ENCODE measurements around the gene COBLL1.

The COBLL1 gene

DNA sequence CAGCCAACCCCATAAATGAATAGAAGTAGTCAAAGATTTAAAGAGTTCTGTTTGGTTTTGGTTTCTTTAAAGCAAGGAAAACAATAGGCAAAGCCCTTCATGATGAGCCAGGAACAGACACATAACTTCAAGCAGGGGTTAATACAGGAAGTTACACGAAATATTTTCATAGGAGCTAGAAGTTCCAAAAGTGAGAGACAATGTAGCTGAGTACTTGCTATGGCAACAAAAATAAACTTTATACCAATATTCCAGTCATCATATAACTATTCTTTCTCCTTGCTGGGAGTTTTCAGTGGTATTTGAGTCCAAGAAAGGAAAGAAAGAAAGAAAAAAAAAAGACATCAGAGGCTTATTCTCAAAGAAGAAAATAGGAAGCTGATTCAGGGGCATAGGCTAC is 56.2 kb downstream of the COBLL1 start:
- no peak for DNase-seq

DNA sequence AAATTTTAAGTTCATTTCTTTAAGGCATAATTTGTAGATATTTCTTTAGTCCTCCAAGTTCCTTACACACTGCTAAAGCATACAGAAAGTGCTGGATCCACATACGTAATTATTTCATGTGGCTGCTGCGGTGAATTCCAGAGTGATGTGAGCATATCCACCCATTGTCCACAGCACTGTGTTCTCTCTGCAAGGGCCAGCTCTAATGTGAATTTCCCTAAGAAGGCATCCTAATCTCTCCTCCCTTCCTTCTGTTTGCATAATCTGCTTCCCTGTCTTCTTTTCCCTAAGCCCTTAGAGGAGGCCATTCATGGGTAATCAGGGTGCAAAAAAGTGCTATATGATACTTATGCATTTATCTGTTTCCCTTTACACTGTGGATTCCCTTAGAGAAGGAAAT is 57.2 kb downstream of the COBLL1 start:
- DNase-seq, result no peak

DNA sequence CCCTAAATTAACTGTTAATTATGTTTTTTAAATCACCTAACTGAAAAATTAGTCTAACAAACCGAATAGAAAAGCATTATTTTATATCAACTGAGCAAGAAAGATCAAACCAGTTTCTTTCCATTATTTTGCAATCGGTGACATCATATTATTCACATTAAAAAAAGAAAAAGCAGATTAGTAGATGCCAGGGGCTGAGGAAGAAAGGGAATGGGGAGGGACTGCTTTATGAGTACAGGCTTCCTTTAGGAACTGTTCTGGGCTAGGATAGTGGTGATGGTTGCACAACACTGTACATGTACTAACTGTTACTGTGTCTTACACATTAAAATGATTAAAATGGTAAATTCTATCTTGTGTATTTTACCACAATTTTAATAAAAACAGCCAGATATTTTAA is 59.3 kb downstream of the COBLL1 start:
- DNase-seq, result no peak

DNA sequence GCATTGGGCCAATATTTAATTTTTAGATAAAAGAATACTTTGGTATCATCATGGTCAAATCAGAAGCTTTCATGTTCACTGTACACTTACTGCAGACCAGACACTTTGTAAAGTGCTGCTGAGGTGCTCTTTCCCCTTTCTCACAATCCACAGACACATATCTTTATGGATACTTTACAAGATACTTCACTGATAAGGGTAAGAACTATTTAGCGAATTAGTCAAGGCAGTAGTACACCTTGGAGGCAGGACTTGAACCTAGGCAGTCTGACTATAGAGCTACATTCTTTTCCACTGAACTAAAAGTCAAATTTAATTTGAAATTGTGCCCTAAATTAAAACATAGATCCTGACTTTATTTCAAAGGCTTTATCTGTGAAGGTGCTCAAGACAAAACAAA is 60.2 kb downstream of the COBLL1 start:
- DNase-seq, result no peak

DNA sequence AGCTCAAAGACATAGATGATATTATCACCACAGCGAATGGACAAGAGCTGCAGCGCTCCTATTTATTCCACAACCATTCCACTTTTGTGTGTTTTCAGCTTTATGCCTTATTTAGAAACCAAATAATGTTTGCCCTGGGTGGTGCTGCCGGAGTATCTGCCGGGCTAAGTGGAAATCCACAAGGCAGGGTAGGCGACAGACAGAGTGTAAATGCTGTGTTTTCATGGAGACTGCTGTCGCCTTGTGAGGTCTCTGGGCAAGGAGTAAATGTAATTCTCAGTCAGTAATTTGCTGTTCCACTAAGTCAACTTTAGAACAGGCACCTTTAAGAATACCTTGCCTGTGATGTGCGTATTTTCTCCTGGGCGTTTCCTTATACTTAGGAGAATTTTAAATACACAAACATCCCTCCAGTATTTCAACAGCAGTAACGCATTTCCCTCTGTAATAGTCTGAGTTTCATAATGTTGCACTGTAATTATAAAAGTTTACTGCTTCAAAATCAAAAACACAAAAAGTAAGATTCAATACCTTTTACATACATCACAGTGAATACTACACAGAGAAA is 60.9 kb downstream of the COBLL1 start:
- DNase-seq, result no peak

DNA sequence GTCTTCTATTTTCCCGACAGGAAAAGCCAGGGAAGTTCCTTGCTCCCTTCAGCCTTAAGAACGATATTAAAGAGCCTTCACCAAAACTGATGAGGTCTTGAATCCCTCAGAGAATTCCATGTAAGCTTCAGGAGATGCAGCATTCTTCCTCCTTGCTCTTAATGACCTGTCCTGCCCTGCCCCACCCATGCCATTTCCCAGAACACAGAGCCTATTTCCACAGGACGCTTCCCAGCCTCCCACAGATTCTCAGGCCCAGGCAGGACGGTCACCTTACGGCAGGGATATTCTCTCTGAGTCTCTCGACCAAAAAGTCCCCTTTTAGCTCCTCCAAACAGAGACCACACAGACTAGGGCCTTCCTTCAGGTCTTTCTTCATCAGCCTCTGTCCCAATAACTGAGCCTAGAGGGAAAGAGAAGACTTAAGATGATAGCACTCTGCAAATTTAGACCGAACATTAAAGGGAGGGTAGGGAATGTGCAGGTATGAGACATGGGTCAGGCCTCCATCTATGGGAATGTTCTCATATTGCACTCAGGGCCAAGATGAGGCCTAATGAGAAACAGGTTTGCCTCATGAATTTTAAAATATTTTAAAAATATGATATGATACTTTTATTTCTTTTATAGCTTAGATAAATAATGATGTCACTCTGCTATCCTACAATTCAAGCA is 62.1 kb downstream of the COBLL1 start:
- DNase-seq, result no peak

DNA sequence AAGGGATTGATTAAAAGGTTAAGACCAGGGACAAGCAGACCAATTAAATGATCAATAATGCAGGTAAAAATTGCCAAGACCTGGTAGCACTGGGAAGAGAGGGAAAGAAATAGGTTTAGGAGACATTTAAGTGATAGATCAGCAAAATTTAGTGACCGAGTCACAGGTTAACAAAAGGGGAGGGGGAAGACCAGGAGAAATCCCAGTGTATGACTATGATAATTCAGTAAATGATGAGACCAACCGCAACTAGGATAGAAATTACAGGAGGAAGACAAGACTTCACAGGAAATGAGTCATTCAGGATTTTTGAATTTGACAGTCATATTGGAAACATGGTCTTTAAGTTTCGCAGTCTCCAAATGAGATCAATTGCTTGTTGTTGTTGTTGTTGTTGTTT is 62.9 kb downstream of the COBLL1 start:
- no peak for DNase-seq

DNA sequence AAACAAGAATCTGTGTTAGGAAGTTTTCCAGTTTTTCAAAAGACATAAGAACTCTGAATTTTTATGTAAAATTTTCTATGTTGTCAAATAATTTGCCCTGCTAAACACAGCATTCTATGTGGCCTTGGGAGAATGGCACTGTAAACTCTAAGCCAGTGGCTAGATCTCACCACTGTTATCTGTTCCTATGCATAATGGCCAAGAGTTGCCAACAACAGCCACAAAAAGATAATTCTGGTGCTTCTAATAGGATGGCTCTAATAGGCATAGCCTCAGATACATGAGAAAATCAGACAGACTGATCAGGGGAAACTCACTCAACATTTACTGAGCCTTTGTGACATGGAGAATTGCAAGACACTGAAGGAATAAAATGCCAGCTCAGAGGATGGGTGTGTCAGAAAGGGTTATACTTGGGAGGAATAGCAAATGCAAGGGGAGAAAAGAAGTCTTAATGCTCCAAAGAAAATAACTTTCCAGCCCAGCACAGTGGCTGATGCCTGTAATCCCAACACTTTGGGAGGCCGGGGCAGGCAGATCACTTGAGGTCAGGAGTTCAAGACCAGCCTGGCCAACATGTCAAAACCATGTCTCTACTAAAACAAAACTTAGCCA is 63.7 kb downstream of the COBLL1 start:
- DNase-seq, result no peak

DNA sequence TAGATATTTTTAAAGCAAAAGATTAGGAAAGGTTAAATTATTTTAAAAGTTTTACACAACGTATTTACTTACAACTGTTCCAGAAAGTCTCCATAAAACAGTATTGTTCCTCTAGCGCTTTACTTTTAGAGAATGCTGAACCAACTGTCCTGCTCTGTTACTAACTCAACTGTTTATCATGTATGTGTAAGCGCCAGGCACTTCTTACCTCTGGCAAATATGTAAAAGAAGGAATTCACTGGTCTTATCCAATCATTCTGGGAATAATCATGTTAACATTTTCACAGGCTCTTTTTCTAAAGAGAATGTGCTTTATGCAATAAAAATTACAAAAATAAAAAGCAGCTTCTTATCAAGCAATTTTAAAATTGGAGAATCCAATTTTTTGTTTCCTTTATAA is 68.0 kb downstream of the COBLL1 start:
- no peak for DNase-seq

DNA sequence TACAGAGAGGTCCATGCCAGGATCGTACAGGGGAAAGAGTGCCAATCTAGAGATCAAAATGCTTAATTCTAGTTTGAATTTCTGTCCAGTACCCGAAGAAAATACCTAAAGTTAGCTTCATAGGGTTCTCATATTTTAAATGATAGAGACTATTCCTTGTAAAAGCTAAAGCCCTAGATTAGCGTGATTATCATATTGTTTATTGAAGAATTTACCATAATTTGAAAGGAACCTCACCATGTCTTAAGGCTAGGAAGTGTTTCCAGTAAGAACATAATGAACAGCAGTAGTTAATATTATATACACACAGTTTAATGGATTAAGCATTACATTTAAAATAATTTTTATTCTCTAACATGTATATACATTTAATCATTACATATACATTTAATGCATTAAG is 68.5 kb downstream of the COBLL1 start:
- DNase-seq, result no peak

DNA sequence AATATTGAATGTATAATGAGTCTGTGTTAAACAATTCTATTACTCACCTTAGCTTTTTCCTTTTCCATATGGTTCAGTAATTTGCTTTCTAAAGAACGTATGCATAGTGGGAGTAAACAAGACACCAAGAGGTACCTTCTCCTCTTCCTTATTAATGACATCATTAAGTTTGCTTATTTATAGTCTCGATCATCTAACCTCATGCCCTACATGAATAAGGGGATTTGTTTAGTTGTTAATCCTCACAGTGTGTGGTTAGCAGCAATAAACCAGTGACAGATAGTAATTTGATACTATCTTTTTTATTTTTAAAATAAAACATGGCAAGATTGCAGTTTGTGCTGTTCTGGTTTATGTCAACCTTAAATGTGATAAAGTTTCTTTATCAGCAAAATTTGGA is 69.7 kb downstream of the COBLL1 start:
- DNase-seq, result no peak

DNA sequence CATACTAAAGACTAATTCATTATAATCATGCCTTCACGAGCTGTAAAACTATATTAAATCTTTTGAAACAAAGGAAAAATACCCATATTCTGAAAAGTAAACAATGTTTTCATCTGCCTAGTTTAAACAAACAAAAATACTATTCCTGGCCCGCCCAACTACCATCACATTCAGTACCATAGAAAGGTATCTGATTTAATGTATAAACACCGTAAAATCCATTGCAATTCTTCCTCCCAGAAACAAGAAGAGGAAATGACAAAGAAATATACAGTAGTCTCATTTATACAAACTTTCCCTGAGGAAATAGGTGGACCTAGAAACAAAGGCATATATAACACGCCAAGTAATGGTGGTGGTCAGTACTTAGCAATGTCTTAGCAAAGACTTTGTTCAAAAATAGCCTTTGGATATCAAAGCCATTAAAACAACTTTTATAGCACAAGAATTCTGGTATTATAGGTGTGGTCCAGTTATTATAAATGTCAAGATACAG is 71.2 kb downstream of the COBLL1 start:
- DNase-seq, result no peak

DNA sequence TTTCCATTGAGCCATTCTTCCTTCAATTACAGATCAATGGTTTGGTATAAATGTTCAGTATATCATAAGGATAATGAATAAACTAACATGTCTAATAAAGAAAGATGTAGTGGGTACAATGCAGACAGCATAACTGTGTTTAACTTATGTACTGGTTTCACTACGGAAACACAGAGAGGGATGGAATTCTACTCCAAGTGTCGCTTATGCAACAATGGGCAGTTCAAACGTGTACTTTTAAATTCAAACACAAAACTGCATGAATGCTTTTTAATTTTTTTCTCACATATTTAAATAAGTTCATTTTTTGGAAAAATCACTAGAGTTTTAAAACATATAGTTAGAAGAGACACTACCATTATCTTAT is 74.7 kb downstream of the COBLL1 start:
- no peak for DNase-seq

DNA sequence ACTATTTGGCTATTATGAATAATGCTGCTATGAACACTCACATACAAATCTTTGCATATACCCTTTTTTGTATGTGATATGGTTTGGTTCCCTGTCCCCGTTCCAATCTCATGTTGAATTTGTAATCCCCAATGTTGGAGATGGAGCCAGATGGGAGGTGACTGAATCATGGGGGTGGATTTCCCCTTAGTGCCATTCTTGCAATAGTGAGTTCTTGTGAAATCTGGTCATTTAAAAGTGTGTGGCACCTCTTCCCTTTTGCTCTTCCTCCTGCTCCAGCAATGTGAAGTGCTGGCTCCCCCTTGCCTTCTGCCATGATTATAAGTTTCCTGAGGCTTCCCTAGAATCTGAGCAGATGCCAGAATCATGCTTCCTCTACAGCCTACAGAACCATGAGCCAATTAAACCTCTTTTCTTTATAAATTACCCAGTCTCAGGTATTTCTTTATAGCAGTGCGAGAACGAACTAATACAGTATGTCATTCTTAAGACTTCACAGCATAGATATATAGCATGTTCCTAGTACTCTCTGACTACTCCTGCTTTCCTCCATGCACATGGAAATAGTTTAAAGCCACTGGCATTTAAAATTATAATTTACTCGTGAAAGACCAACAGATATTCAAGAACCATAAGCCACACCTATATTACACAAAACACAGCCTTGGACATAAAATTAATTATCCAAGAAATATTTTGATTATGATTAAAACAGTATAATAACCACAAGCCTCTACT is 75.2 kb downstream of the COBLL1 start:
- DNase-seq, result no peak

DNA sequence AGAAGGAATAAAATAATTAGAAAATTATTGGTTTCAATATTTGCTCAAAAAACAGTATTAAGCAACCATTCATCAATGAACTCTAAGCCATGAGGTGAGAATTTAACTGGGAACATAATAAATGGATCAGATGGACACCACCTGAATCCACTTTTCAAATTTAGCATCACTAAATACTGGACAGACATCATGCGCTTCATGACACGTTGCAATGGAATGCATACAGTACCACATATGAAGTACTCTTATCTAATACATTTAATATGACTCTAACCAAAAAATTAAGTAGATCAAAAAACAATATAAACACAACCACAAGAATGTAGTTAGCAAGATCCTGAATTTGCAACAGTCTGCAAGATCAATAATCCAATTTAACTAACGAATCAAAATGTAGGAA is 76.6 kb downstream of the COBLL1 start:
- DNase-seq, result no peak

DNA sequence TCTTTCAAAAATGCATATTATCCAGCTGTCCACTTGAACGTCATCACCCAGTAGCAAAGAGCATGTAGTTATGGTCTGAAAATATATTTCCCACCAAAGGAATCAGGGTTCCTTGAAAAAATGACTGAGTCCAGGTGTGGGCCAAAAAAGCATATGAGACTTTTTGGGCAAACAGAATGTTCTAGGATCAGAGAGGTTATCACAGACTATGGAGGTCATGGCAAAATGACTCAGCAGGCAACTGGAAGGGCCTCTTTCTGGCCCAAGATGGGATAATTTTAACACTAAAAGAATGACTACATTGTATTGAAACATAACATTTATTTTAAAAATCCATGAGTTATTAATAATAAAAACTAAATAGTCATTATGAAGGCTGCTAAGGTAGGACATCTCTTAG is 77.1 kb downstream of the COBLL1 start:
- no peak for DNase-seq

DNA sequence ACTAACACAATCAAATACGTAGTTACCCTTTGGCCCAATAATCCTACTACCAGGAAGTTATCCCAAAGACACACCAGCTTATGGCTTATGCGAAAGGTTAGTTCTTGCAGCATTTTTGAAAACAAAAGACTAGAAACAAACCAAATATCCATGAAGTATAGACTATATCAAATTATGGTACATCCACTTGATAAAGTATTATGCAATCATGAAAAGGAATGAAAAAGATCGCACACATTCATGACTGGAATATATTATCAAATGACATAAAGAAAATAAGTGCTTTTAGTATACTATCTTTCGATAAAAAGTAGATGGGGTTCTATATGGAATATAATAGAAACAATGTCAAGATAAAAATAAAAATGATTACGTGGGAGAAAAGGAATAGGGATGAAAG is 78.2 kb downstream of the COBLL1 start:
- DNase-seq, result no peak

DNA sequence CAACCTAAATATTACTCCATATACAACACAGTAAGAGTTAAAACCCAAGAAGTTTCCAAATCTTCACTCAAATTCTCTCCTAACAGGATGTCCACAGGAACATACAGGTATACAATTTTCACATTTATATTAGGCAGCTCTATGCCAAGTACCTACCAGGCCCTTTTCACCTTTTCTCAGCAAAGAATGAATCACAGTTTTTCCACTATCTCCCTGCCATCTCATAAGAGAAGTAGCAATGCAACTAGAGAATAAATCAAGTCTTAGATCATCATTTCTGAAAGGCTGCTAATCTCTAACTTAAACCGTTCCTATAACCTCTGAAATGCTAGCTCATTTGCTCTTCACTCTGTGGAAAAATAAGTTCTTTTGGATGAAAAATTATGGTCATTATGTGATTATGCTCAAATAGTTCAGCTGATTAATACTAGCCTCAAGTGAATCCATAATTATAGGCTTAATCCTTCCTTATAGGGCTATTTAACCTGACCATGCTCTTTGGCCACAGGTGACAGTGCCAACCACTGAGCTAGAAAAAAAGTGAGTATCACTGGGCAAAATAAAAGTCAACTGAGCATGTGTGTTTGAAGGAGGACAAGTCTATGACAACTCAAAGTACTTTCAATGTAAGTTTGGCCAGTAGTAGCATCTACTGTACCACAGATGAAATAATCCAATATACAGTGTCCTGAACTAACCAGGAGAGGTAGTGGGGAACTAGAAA is 79.7 kb downstream of the COBLL1 start:
- no peak for DNase-seq

DNA sequence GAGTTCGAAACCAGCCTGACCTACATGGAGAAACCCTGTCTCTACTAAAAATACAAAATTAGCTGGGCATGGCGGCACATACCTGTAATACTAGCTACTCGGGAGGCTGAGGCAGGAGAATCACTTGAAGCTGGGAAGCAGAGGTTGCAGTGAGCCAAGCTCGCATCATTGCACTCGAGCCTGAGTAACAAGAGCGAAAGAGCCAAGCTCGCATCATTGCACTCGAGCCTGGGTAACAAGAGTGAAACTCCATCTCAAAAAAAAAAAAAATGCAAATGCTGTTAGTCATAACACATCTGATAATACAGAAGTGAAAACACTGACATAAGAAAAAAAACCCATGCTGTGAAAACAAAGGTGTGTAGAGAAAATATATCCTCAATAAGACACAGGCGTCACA is 80.4 kb downstream of the COBLL1 start:
- peak in 1 of 2 experiments; percentile 5 for DNase-seq

DNA sequence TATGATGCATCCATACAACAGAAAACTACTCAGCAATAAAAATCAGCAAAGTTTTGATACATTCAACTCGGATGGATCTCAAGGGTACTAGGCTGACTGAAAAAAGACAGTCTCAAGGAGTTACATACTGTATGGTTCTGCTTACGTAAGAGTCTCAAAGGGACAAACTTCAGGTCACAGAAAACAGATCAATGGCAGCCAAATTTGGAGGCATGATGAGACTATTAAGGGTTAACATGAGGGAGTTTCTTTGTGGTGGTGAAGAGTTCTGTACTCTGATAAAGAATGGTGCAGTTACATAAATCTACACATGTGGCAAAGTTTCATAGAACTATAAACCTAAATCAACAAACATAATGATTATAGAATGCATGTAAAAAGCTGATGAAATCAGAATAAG is 81.4 kb downstream of the COBLL1 start:
- DNase-seq, result no peak

DNA sequence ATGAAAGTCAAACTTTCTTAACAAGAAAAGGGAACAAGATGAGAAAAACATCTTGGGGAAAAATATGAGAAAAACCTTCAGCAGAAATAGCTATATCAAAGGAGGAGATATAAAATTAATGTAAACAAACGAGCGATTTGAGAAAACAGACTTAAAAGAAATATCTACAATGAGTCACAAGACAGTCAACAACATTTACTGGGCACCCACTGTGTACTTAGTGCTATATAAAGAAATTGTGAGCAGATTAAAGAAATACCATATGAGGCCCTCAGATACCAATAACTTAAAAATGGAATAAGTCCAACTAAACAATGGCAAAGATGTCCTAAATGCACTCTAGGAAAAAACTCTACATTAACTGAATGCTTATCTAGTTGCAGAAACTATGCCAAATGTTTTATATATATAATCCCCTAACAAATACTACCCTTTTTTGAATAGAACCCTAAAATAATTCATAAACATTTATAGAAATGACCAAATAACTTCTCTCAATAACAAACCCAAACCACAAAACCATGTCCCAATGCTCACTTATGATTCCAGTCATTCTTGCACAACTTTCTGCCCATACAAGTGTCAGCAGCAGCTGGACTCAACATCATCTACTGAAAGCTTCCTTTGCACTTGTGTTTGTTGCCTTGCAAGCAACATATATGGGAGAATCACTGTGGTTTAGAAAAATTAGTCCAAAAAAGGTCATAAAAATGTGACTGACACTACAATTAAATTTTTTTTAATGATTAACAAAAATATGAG is 83.5 kb downstream of the COBLL1 start:
- no peak for DNase-seq

DNA sequence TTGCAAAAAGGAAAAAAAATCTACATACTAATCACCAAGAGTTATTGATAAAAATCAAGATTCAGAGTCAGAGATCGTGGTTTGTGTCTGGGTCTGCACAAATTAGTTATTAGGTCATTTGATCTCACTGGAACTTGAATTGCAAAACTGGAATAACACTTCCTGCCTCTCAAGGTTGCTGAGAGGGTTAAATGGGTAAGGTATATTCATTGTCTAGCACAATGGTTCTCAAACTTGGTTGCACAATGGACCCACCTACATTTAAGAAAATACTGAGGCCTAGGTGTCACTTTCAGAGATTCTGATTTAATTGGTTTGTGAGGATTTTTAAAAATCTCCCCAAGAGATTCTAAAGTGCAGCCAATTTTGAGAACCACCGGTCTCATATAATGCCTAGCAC is 84.8 kb downstream of the COBLL1 start:
- DNase-seq, result no peak

DNA sequence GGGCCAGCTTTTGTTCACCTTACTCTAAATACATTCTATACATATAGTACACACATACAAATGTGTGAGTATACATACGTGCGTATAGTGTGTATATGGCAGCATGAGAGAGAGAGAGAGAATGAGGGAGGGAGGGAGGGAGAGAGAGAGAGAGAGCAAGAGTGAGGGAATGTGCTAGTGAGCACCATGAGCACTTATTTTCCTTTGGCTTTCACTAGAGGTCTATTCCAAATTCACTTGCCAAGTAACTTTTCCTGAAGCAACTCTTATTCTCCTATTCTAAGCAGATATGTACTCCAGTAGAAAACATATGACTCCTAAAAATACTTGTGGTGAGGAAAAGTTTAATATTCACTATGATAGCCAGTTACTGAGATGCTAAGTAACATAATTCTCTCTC is 85.7 kb downstream of the COBLL1 start:
- DNase-seq, result no peak
